ENCODE data around the gene RNF180.
"Not testable (repeated sequence)": the region's sequence is repeated elsewhere in the genome, so short reads cannot be mapped to it uniquely, and the experiment has no call there.

- not testable (repeated sequence) for TF ChIP-seq CTCF (IDR thresholded peaks at IDR 0.05; ENCODE audit: borderline replicate concordance, extremely low read depth, low read length, poor library complexity, severe bottlenecking); EZH2 (IDR thresholded peaks at IDR 0.05; ENCODE audit: borderline replicate concordance, low read depth, low read length, severe bottlenecking)
These were observed 59.8 kb downstream of the RNF180 start for GRCh38 chr5:64225286-64225981.
